Gastroesophageal sphincter (tissue), 4 donors: ENCODE results near the gene ROR1. TPM values are rescaled to one million over a fixed set of nuclear protein-coding genes. Genes with fewer than 3 reads are reported as not detected.

Experiments used
- ATAC-seq: fragments of 150-250 bp; one replicate; pipeline ENCODE4 v1.9.1; 2016; ENCODE audit warnings: mild to moderate bottlenecking, moderate library complexity
- H3K27ac ChIP-seq, 4 donors: fragments of 200-600 bp; sonication (generic) in 3 of 4; 1 replicate in 3 of 4; 2 replicates in 1 of 4; pipeline ENCODE4 v1.5.1; 2016 to 2019
- H3K27me3 ChIP-seq: fragments of 200-600 bp; sonication (generic); one replicate; pipeline ENCODE4 v1.5.1; 2019
- H3K36me3 ChIP-seq, 2 donors: fragments of 200-600 bp; sonication (generic); one replicate each; pipeline ENCODE4 v1.5.1; 2019; ENCODE audit warnings: control low read depth in 1 of 2
- H3K4me1 ChIP-seq, 3 donors: fragments of 200-600 bp; sonication (generic); 1 replicate in 2 of 3; 2 replicates in 1 of 3; pipeline ENCODE4 v1.5.1; 2016 to 2019; ENCODE audit warnings: control low read depth in 2 of 3
- H3K4me3 ChIP-seq, 2 donors: fragments of 200-600 bp; sonication (generic); one replicate each; pipeline ENCODE4 v1.5.1; 2019; ENCODE audit warnings: mild to moderate bottlenecking in 1 of 2, moderate library complexity in 1 of 2
- H3K9me3 ChIP-seq, 3 donors: fragments of 200-600 bp; sonication (generic); one replicate each; pipeline ENCODE4 v1.5.1; 2017 to 2019; ENCODE audit warnings: control low read depth in 2 of 3
- CTCF ChIP-seq, 4 experiments: fragments of 200-600 bp in 2 of 4; fragments of 450-650 bp in 2 of 4; sonication (generic) in 1 of 4; IDR thresholded peaks; one replicate each; pipeline ENCODE4 v1.5.1; 2017 to 2019; ENCODE audit warnings: antibody characterized with exemption in 4 of 4, mild to moderate bottlenecking in 2 of 4, moderate library complexity in 2 of 4
- EP300 ChIP-seq: sonication (generic); formaldehyde crosslinking; IDR thresholded peaks from one replicate; pipeline ENCODE4 v1.6.1; 2017; ENCODE audit warnings: antibody characterized with exemption, mild to moderate bottlenecking
- POLR2A ChIP-seq, 2 donors: fragments of 450-650 bp; IDR thresholded peaks; one replicate each; pipeline ENCODE4 v1.6.1; 2017; ENCODE audit warnings: antibody characterized with exemption in 2 of 2, mild to moderate bottlenecking in 2 of 2, moderate library complexity in 1 of 2
- POLR2AphosphoS5 ChIP-seq: sonication (generic); formaldehyde crosslinking; IDR thresholded peaks from one replicate; pipeline ENCODE4 v1.6.1; 2017; ENCODE audit warnings: antibody characterized with exemption
- WGBS, 2 donors: methylation state at CpG; one replicate each; pipeline ENCODE4 v1.1.5; 2018; ENCODE audit warnings: low coverage in 1 of 2; 5-methylcytosine and 5-hydroxymethylcytosine counted together
- total RNA-seq, 4 donors: library from RNA; depleted of rRNA; stranded (reverse); fragments of >200 nt; gene quantifications; one replicate each; pipeline ENCODE4 v1.1.0, GENCODE V29; 2016

The ROR1 gene
- total RNA-seq, 4 donors from 2014 or later, result 5.0 to 38.0 (median 8.3) TPM

GRCh38 chr1:64139877-64140276, 366.1 kb downstream of the ROR1 start:
- peaks cover 0 to 23% of the 10 kb centered on the region in 2 donors for H3K36me3 ChIP-seq
- H3K27me3 ChIP-seq, result no peaks in the 10 kb centered on the region
- H3K4me1 ChIP-seq, result peaks cover 0 to 5% (median 0%) of the 10 kb centered on the region in 3 donors
- H3K9me3 ChIP-seq, result no peaks in the 10 kb centered on the region
- no peak overlapping the region for H3K27ac ChIP-seq
- 78 to 88% methylated on average over 4 to 8 of the region's 10 CpGs for WGBS, 2 donors
- no peak for TF ChIP-seq CTCF (IDR thresholded peaks at IDR 0.05)
- TF ChIP-seq POLR2AphosphoS5, result no peak
- TF ChIP-seq EP300, result no peak
- no peak for TF ChIP-seq POLR2A (IDR thresholded peaks at IDR 0.05)
- no peak overlapping the region for H3K4me3 ChIP-seq
- ATAC-seq, result no peak

GRCh38 chr1:64140596-64140995, 366.8 kb downstream of the ROR1 start:
- Histone ChIP-seq H3K27ac (no peak overlapping the region), H3K9me3 (no peaks in the 10 kb centered on the region), H3K36me3 (peaks cover 0 to 24% of the 10 kb centered on the region in 2 donors), H3K27me3 (no peaks in the 10 kb centered on the region), H3K4me3 (no peak overlapping the region), H3K4me1 (peaks cover 0 to 5% (median 0%) of the 10 kb centered on the region in 3 donors)
- no peak for ATAC-seq
- 77 to 100% methylated on average over 1 to 2 of the region's 2 CpGs for WGBS, 2 donors
- TF ChIP-seq EP300 (no peak), CTCF (IDR thresholded peaks at IDR 0.05) (no peak), POLR2A (IDR thresholded peaks at IDR 0.05) (no peak), POLR2AphosphoS5 (no peak)

GRCh38 chr1:64147045-64147724, 373.4 kb downstream of the ROR1 start:
- TF ChIP-seq EP300, result no peak
- TF ChIP-seq CTCF (IDR thresholded peaks at IDR 0.05), result no peak
- TF ChIP-seq POLR2A (IDR thresholded peaks at IDR 0.05), result no peak
- no peak for TF ChIP-seq POLR2AphosphoS5
- Histone ChIP-seq H3K4me1 (no peaks in the 10 kb centered on the region), H3K9me3 (no peaks in the 10 kb centered on the region), H3K4me3 (no peak overlapping the region), H3K27me3 (no peaks in the 10 kb centered on the region), H3K36me3 (peaks cover 0 to 24% of the 10 kb centered on the region in 2 donors), H3K27ac (no peak overlapping the region)
- no peak for ATAC-seq
- 71 to 84% methylated on average over 5 of the region's 5 CpGs for WGBS, 2 donors

- no peak for TF ChIP-seq CTCF (IDR thresholded peaks at IDR 0.05)
- no peak for TF ChIP-seq POLR2A (IDR thresholded peaks at IDR 0.05)
- ATAC-seq, result no peak
- H3K4me3 ChIP-seq, result no peak overlapping the region
- H3K27ac ChIP-seq, result no peak overlapping the region
- H3K9me3 ChIP-seq, result no peaks in the 10 kb centered on the region
- peaks cover 0 to 20% of the 10 kb centered on the region in 2 donors for H3K36me3 ChIP-seq
- H3K4me1 ChIP-seq, result no peaks in the 10 kb centered on the region
- 57 to 80% methylated on average over 1 of the region's 1 CpG for WGBS, 2 donors
- H3K27me3 ChIP-seq, result no peaks in the 10 kb centered on the region
Measured at GRCh38 chr1:64147759-64148158, 373.9 kb downstream of the ROR1 start.

- H3K4me1 ChIP-seq, result no peaks in the 10 kb centered on the region
- 75 to 79% methylated on average over 4 of the region's 4 CpGs for WGBS, 2 donors
- TF ChIP-seq POLR2A (IDR thresholded peaks at IDR 0.05), result no peak
- H3K9me3 ChIP-seq, result no peaks in the 10 kb centered on the region
- no peak overlapping the region for H3K27ac ChIP-seq
- no peak overlapping the region for H3K4me3 ChIP-seq
- no peaks in the 10 kb centered on the region for H3K27me3 ChIP-seq
- H3K36me3 ChIP-seq, result peaks cover 0 to 9% of the 10 kb centered on the region in 2 donors
- no peak for ATAC-seq
Measured at GRCh38 chr1:64150266-64150665, 376.4 kb downstream of the ROR1 start.
